DMS153 treated with DMSO at 0.1 percent for 48 hours (cell line): ENCODE measurements around the gene PIK3R2.

Experiments
- DNase-seq: peaks from one replicate; lab custom pipeline; 2025; ENCODE audit not compliant: unreplicated experiment; lab: John Stamatoyannopoulos, UW

Gene PIK3R2

GRCh38 chr19:18171605-18172327 lies 18.8 kb downstream of the PIK3R2 start:
- no peak for DNase-seq

GRCh38 chr19:18172331-18173053 lies 19.5 kb downstream of the PIK3R2 start:
- DNase-seq: no peak

GRCh38 chr19:18173054-18173571 lies 20.1 kb downstream of the PIK3R2 start:
- no peak for DNase-seq

GRCh38 chr19:18173572-18174288 lies 20.8 kb downstream of the PIK3R2 start, which contains the start of gene IFI30:
TSS of gene IFI30 (plus strand) at chr19:18173813. CDS start at chr19:18173842, 29 bp downstream.
- peak; percentile 65 for DNase-seq

- DNase-seq: no peak
Observed at GRCh38 chr19:18174983-18175382, 22.0 kb downstream of the PIK3R2 start.

- DNase-seq: no peak
Observed at GRCh38 chr19:18176367-18177310, 23.7 kb downstream of the PIK3R2 start.

GRCh38 chr19:18179957-18180356 lies 27.0 kb downstream of the PIK3R2 start:
- DNase-seq: no peak

GRCh38 chr19:18183529-18183928 lies 30.6 kb downstream of the PIK3R2 start:
- DNase-seq: no peak

GRCh38 chr19:18185538-18185937 lies 32.6 kb downstream of the PIK3R2 start:
- DNase-seq: no peak

- no peak for DNase-seq
Observed at GRCh38 chr19:18190278-18190677, 37.3 kb downstream of the PIK3R2 start.

- DNase-seq: no peak
Observed at GRCh38 chr19:18191640-18192062, 38.7 kb downstream of the PIK3R2 start.

GRCh38 chr19:18192673-18193387 lies 39.9 kb downstream of the PIK3R2 start, which contains the start of gene MPV17L2:
TSS of gene MPV17L2 (plus strand) at chr19:18193218. CDS start at chr19:18193282, 64 bp downstream.
- peak; percentile 99 for DNase-seq

- DNase-seq: no peak
Observed at GRCh38 chr19:18193388-18194180, 40.6 kb downstream of the PIK3R2 start.

- DNase-seq: no peak
Observed at GRCh38 chr19:18194181-18194530, 41.2 kb downstream of the PIK3R2 start.

- DNase-seq: no peak
Observed at GRCh38 chr19:18194554-18195238, 41.7 kb downstream of the PIK3R2 start.

- no peak for DNase-seq
Observed at GRCh38 chr19:18196511-18196845, 43.5 kb downstream of the PIK3R2 start.

GRCh38 chr19:18197306-18197705 lies 44.3 kb downstream of the PIK3R2 start:
- DNase-seq: no peak

GRCh38 chr19:18197941-18198340 lies 45.0 kb downstream of the PIK3R2 start:
- DNase-seq: no peak
